ENCODE measurements around the gene EDNRA. TPM values are rescaled to one million over a fixed set of nuclear protein-coding genes. Genes with fewer than 3 reads are reported as not detected.

Gene EDNRA
- total and polyA plus RNA-seq, 2 of the 8 experiments (the other 6 are each of a cell fraction or from before 2014, with no cell fraction given): 1.7 to 3.3 TPM

DNA sequence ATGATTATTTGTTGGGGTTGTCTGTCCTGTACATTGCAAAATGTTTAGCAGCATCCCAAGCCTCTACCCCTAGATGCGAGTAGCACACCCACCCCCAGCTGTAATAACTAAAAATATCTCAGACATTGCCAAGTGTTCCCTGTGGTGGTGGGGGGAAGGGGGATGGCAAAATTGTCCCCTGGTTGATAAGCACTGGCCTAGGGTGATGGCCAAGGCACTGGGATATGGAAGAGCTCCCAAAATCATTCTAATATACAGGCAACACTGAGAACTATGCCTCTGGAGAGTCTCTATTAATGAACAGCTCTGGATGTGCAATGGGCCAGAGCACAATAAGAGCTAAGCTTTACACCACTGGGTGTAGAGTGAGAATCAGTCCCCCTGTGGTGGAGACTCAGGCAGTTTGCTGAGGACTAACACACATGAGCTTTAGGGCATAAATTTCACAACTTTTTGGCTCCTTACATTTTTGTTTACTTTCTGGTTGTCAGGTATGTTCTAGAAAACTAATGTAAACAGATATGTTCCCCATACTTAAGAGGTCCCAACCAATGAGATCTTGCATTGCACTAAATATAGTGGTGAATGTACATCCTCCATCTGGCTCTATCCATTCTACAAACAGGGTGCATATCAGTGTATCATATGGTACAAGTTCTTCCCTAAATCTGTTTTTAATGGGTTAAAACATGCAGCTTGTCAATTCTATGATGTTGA, 34.5 kb downstream of the EDNRA start:
- no peak overlapping the region for H4K91ac ChIP-seq (replicated peaks; ENCODE audit: insufficient read length, low read length)
- H2BK20ac ChIP-seq (ENCODE audit: low read length): no peak overlapping the region
- H3K9me3 ChIP-seq (ENCODE audit: insufficient read depth in 2 of 2, low read depth in 1 of 2, low read length in 1 of 2): no peaks in the 10 kb centered on the region
- ChIA-PET CTCF (ENCODE audit: partially characterized antibody) (interaction anchor here (0.8 to 1.4 kb wide), 11 partner anchors 8 to 344 kb away, joined by 3 to 8 read pairs (median 3); no protein-coding TSS in a partner anchor), POLR2A (ENCODE audit: partially characterized antibody) (no interaction called here)
- H3K79me1 ChIP-seq (ENCODE audit: low read depth, low read length): no peaks in the 10 kb centered on the region
- no peak overlapping the region for H2BK15ac ChIP-seq (ENCODE audit: low read length)
- H2BK5ac ChIP-seq (ENCODE audit: low read depth, low read length): no peak overlapping the region
- H3K4me2 ChIP-seq (ENCODE audit: insufficient read depth in 1 of 2, low read depth in 2 of 2, low read length in 2 of 2): no peak overlapping the region
- no peak overlapping the region for H2BK12ac ChIP-seq (ENCODE audit: low read depth, low read length)
- no peaks in the 10 kb centered on the region for H3K79me2 ChIP-seq (ENCODE audit: control insufficient read depth in 1 of 2, insufficient read depth in 2 of 2, low read length in 2 of 2)
- no peak overlapping the region for H3K23ac ChIP-seq (ENCODE audit: insufficient read length)
- no peak overlapping the region for H3K4me3 ChIP-seq (ENCODE audit: extremely low read depth in 1 of 4, insufficient read depth in 2 of 4, low read depth in 3 of 4, low read length in 4 of 4)
- no peak overlapping the region for H2AK5ac ChIP-seq (ENCODE audit: low read depth, low read length)
- H3K18ac ChIP-seq (ENCODE audit: extremely low read depth, low read length): no peak overlapping the region
- H4K5ac ChIP-seq (ENCODE audit: insufficient read length, low read depth, low read length): no peak overlapping the region
- H3K4ac ChIP-seq (replicated peaks; ENCODE audit: insufficient read length, low read depth, low read length): no peak overlapping the region
- 89% methylated on average over 1 of the region's 1 CpG; no CpG with 5 or more reads in 1 of the 2 experiments for WGBS, 2 experiments (ENCODE audit: extremely low coverage in 1 of 2, insufficient coverage in 1 of 2, insufficient read length in 1 of 2, insufficient replicate concordance in 2 of 2, low coverage in 1 of 2, low lambda C conversion rate in 2 of 2, missing lambda C conversion rate in 1 of 2)
- no peaks in the 10 kb centered on the region for H4K20me1 ChIP-seq (replicated peaks in 1 of 2; ENCODE audit: control insufficient read depth in 1 of 2, insufficient read depth in 2 of 2, low read length in 2 of 2)
- H3K23me2 ChIP-seq (ENCODE audit: low read depth, low read length): no peaks in the 10 kb centered on the region
- H3K27me3 ChIP-seq (replicated peaks in 1 of 4; ENCODE audit: control insufficient read depth in 3 of 4, extremely low read depth in 1 of 4, insufficient read depth in 3 of 4, low read length in 3 of 4): no peaks in the 10 kb centered on the region
- DNase-seq (ENCODE audit: low read depth in 1 of 2, low spot score in 2 of 2): no peak
- no peak overlapping the region for H4K8ac ChIP-seq (ENCODE audit: extremely low read depth, insufficient read depth, low read length)
- no peak overlapping the region for H2AFZ ChIP-seq (ENCODE audit: low read length)
- H2BK120ac ChIP-seq (replicated peaks; ENCODE audit: low read depth, low read length): no peak overlapping the region
- no peak overlapping the region for H3K9ac ChIP-seq (replicated peaks in 1 of 4; ENCODE audit: extremely low read depth in 1 of 4, low read depth in 3 of 4, low read length in 3 of 4)
- H3K4me1 ChIP-seq (replicated peaks in 1 of 4; ENCODE audit: control insufficient read depth in 3 of 4, insufficient read depth in 4 of 4, low read length in 3 of 4): no peaks in the 10 kb centered on the region
- no peaks in the 10 kb centered on the region for H3K36me3 ChIP-seq (ENCODE audit: control insufficient read depth in 2 of 4, insufficient read depth in 4 of 4, low read length in 3 of 4)
- no peak for FAIRE-seq
- H3K56ac ChIP-seq (replicated peaks; ENCODE audit: insufficient read length, low read depth, low read length): no peak overlapping the region
- H3K14ac ChIP-seq (ENCODE audit: insufficient read length): no peak overlapping the region
- no peak overlapping the region for H3K27ac ChIP-seq (ENCODE audit: low read depth, low read length)
- TF ChIP-seq CBX5 (IDR thresholded peaks at IDR 0.05; ENCODE audit: low read depth, low read length): no peak

Measured in H1 (cell line).